ENCODE results near the gene GLP1R. TPM values are rescaled to one million over a fixed set of nuclear protein-coding genes. Genes with fewer than 3 reads are reported as not detected.

Gene GLP1R
- not detected for total RNA-seq

- peaks cover 4 to 51% (median 23%) of the 10 kb centered on the region in 4 donors for H3K27me3 ChIP-seq
- no peaks in the 10 kb centered on the region for H3K36me3 ChIP-seq
- WGBS, result 13% methylated on average over 20 of the region's 74 CpGs
- no peaks in the 10 kb centered on the region for H3K9me3 ChIP-seq
- TF ChIP-seq, protein P1, sequence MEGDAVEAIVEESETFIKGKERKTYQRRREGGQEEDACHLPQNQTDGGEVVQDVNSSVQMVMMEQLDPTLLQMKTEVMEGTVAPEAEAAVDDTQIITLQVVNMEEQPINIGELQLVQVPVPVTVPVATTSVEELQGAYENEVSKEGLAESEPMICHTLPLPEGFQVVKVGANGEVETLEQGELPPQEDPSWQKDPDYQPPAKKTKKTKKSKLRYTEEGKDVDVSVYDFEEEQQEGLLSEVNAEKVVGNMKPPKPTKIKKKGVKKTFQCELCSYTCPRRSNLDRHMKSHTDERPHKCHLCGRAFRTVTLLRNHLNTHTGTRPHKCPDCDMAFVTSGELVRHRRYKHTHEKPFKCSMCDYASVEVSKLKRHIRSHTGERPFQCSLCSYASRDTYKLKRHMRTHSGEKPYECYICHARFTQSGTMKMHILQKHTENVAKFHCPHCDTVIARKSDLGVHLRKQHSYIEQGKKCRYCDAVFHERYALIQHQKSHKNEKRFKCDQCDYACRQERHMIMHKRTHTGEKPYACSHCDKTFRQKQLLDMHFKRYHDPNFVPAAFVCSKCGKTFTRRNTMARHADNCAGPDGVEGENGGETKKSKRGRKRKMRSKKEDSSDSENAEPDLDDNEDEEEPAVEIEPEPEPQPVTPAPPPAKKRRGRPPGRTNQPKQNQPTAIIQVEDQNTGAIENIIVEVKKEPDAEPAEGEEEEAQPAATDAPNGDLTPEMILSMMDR (IDR thresholded peaks at IDR 0.05), result no peak
- no peak for TF ChIP-seq EP300 (IDR thresholded peaks at IDR 0.05)
- no peak for TF ChIP-seq POLR2A (IDR thresholded peaks at IDR 0.05; ENCODE audit: low read depth)
- no peak for TF ChIP-seq POLR2AphosphoS5 (IDR thresholded peaks at IDR 0.05)
- H3K27ac ChIP-seq (replicated peaks in 1 of 4), result no peak within 1 kb of the TSS
- intact Hi-C loops (cut with DNase I), result no loop called here
- peaks cover 4 to 13% (median 10%) of the 10 kb centered on the region in 4 donors for H3K4me1 ChIP-seq
- peak within 1 kb of the TSS; percentile 38 to 48 (median 45) for H3K4me3 ChIP-seq
- DNase-seq (ENCODE audit: extremely low spot score), result no peak
Observed at GRCh38 chr6:39048481-39049399, at the start of gene GLP1R. TSS of gene GLP1R (plus strand) at chr6:39048781. CDS start at chr6:39048841, 60 bp downstream.

DNA sequence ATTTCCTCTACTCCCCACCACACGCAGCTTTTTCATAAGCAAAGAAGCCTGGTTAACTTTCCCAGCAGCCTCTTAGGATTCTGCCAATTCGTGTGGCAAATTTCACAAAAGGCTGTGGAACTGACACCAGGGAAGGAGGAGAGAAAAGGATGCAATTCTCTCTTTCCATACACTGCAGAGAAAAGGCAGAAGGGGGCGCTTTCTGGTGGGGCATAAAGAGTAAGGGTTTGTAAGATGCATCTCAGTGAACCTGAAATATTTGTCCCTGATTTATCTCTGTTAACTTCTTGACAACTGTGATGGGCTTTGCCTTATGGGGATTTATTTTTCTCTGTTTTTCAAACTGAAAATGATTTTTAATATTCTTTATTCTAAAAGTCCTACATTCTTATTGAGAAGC, 45.5 kb upstream of the GLP1R start:
- intact Hi-C loops (cut with DNase I), result no loop called here
- H3K9me3 ChIP-seq, result no peaks in the 10 kb centered on the region
- peaks cover 0 to 51% (median 0%) of the 10 kb centered on the region in 4 donors for H3K27me3 ChIP-seq
- WGBS, result 1% methylated on average over 3 of the region's 3 CpGs
- no peak for DNase-seq (ENCODE audit: extremely low spot score)
- H3K4me3 ChIP-seq, result no peak overlapping the region
- H3K27ac ChIP-seq (replicated peaks in 1 of 4), result no peak overlapping the region
- TF ChIP-seq, protein P1 (IDR thresholded peaks at IDR 0.05), result no peak
- no peak for TF ChIP-seq EP300 (IDR thresholded peaks at IDR 0.05)
- TF ChIP-seq POLR2A (IDR thresholded peaks at IDR 0.05; ENCODE audit: low read depth), result no peak
- no peak for TF ChIP-seq POLR2AphosphoS5 (IDR thresholded peaks at IDR 0.05)
- no peaks in the 10 kb centered on the region for H3K36me3 ChIP-seq
- no peaks in the 10 kb centered on the region for H3K4me1 ChIP-seq

- Histone ChIP-seq H3K27ac (replicated peaks in 1 of 4) (no peak overlapping the region), H3K9me3 (no peaks in the 10 kb centered on the region), H3K27me3 (peaks cover 0 to 55% (median 0%) of the 10 kb centered on the region in 4 donors), H3K4me3 (no peak overlapping the region), H3K36me3 (no peaks in the 10 kb centered on the region), H3K4me1 (no peaks in the 10 kb centered on the region)
- intact Hi-C loops (cut with DNase I), result no loop called here
- 86% methylated on average over 1 of the region's 1 CpG for WGBS
- no peak for DNase-seq (ENCODE audit: extremely low spot score)
- TF ChIP-seq EP300 (IDR thresholded peaks at IDR 0.05), result no peak
- no peak for TF ChIP-seq POLR2A (IDR thresholded peaks at IDR 0.05; ENCODE audit: low read depth)
- TF ChIP-seq POLR2AphosphoS5 (IDR thresholded peaks at IDR 0.05), result no peak
- TF ChIP-seq, protein P1 (IDR thresholded peaks at IDR 0.05), result no peak
Observed at GRCh38 chr6:39003492-39003891, 45.1 kb upstream of the GLP1R start.

DNA sequence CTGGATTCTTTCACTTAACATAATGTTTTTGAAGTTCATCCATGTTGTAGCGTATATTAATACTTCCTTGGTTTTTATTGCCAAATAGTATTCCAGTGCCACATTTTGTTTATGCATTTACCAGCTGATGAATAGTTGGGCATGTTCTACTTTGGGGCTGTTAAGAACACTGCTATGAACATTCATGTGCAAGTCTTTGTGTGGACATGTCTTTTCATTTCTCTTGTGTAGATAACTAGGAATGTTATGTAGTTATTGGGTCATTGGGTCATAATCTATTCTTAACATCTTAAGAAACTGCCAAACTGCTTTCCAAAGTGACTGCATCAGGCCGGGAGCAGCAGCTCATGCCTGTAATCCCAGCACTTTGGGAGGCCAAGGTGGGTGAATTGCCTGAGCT, 43.8 kb upstream of the GLP1R start:
- WGBS, result 82% methylated on average over 1 of the region's 2 CpGs
- intact Hi-C loops (cut with DNase I), result no loop called here
- no peak for DNase-seq (ENCODE audit: extremely low spot score)
- H3K9me3 ChIP-seq, result no peaks in the 10 kb centered on the region
- no peaks in the 10 kb centered on the region for H3K4me1 ChIP-seq
- no peaks in the 10 kb centered on the region for H3K36me3 ChIP-seq
- no peak overlapping the region for H3K27ac ChIP-seq (replicated peaks in 1 of 4)
- H3K4me3 ChIP-seq, result no peak overlapping the region
- H3K27me3 ChIP-seq, result peaks cover 0 to 51% (median 0%) of the 10 kb centered on the region in 4 donors
- TF ChIP-seq EP300 (IDR thresholded peaks at IDR 0.05), result no peak
- no peak for TF ChIP-seq POLR2AphosphoS5 (IDR thresholded peaks at IDR 0.05)
- no peak for TF ChIP-seq POLR2A (IDR thresholded peaks at IDR 0.05; ENCODE audit: low read depth)
- TF ChIP-seq, protein P1 (IDR thresholded peaks at IDR 0.05), result no peak

Measured in esophagus muscularis mucosa (tissue), 4 donors.